Hepatic stellate cell (primary cell): Measurements from ENCODE around the gene CCDC141.

Source experiments
- DNase-seq: peaks from one replicate; pipeline ENCODE4 v3.0.0; 2011; ENCODE audit warnings: low spot score

The CCDC141 gene

DNA sequence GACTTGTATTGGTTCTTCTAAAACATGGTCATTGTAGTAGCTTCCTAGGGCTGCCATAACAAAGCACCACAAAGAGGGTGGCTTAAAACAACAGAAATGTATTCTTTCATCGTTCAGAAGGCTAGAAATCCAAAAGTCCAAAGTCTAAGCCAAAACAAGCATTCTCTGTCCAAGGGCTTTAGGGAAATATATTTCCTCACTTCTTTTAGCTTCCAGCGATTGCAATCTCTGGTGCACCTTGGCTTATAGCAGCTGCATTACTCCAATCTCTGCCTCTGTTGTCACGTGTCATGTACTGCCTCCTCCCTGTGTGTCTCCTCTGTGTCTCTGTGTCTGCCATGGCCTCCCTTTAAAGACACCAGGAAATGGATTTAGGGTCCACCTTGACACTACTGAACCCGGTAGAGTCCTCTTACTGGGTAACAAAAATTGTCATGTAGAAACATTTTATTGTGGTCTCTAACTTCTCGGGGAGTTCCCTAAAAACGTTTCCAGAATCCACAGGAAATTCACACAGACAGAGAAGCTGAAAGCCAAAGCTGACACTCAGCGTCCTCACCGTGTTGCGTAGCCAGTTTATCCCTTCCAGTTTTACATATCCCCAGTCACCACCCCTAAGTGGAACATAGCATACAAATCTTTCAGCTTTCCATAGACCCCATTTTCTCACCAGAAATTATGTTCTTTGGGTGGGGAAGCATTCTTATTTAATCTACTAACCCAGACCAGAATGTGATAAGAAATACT, 222.0 kb downstream of the CCDC141 start:
- no peak for DNase-seq

DNA sequence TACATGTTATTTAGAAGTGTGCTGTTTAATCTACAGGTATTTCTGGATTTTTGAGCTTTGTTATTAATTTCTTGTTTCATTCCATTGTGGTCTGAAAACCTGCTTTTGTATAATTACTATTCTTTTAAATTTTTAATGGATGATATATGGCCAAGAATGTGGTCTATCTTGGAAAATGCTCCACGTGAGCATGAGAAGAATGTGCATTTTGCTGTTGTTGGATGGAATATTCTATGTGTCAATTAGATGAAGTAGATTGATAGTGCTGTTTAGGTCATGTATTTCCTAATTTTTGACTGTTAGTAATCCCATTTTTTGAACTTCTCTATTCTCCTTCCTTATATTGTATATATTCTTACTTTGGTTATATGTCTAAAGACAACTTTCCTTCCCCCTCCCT, 222.8 kb downstream of the CCDC141 start:
- no peak for DNase-seq

- peak; percentile 17 for DNase-seq
Measured at GRCh38 chr2:178825183-178825582, 224.8 kb downstream of the CCDC141 start.

GRCh38 chr2:178824181-178824580, 225.8 kb downstream of the CCDC141 start:
- no peak for DNase-seq

- no peak for DNase-seq
Measured at GRCh38 chr2:178819992-178820391, 229.9 kb downstream of the CCDC141 start.

GRCh38 chr2:178819147-178819875, 230.6 kb downstream of the CCDC141 start:
- DNase-seq = no peak

DNA sequence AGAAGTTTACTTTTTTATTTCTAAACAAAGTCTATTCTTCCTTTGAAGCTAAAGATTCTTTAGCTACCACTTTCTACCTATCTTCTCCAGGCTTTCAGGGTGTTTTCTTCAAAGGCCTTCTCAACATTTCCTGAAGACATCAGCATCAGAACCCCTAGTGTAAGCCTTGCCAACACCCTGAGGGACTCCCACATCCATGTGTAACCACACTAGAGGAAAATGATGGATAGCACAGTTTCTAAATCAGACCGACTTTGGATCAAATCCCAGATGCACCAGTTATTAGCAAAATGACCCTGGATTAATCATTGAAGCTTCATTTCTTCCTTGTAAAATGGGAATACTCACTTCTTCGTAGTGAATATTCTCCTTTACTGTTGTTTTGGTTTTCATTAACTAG, 238.0 kb downstream of the CCDC141 start:
- DNase-seq = no peak

DNA sequence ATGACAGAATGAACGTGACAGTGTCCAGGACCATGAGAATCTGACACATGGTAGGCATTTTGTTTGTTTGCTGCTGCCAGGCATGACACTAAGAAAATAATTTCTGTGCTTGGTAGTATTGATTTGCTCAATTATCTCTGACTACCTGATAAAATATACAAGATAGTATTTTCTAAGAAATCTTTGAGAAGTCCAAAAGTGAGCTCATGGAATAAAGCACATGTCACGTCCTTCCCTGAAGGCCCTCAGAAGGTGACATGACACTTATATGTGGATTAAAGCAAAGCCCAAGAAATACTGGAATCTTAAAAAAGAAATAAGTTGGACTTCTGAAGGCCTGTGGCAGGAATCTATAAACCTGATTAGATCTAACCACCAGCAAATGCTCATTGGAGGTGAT, 238.9 kb downstream of the CCDC141 start:
- DNase-seq = no peak

DNA sequence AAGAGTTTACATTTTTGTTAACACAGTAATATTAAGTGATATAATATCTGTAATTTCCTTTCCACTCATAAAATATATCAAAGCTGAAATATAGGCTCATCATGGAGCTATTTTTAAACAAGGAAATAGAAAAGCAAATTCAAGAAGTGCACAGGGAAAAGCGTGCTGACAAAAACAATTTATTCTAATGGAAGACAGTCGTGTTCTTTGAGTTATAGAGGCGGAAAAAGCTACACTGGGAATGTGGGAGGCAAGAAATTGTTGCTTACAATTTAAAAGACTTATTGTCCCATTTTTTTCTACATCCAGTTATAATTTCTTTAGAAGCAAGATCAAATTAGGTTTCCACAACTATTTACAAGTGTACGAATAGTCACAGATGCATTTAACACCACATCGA, 239.5 kb downstream of the CCDC141 start:
- no peak for DNase-seq

- no peak for DNase-seq
Measured at GRCh38 chr2:178807227-178808008, 242.5 kb downstream of the CCDC141 start, which contains the start of gene TTN. Gene TTN, minus strand, starts transcription at chr2:178807423. Its CDS starts 2,781 bp downstream, at chr2:178804642.

- DNase-seq = no peak
Measured at GRCh38 chr2:178806543-178806942, 243.4 kb downstream of the CCDC141 start.

DNA sequence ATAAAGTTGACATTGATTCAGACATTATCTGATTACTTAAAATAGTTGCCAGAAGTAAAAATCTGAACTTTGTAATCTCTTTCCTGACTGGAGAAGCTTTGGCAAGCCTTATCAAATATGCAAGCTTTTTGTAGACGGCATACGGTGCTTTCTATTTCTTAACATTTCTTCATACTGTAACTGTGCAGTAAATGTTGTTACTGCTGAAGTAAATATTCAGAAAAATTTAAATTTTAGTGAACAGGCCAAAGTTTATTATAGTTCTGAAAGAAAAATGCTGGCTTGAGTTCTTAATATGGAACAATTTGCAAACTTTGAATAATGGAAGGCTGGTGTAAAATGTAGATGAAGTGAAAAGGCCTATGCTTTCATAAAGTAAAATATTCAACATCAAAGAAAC, 244.5 kb downstream of the CCDC141 start:
- no peak for DNase-seq

GRCh38 chr2:178804791-178805190, 245.1 kb downstream of the CCDC141 start:
- DNase-seq = peak; percentile 9

DNA sequence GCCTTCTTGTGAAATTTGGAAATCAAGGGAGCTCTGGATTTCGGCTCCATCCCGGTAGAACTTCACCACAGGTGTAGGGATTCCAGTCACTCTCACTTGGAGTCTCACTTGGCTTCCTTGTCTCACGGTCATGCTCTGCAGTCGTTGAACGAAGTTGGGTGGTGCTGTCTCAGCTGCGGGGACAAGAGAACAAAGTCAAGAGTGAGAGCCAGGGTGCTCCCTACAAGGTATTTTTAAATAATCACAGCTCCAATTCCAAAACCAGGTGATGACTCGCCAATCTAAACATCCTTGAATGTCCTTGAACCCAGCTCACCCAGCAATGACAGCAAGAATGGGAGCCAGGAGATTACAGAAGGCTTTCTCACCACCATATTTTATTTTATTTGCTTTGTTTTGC, 249.4 kb downstream of the CCDC141 start:
- no peak for DNase-seq

GRCh38 chr2:178799305-178799704, 250.6 kb downstream of the CCDC141 start:
- no peak for DNase-seq

DNA sequence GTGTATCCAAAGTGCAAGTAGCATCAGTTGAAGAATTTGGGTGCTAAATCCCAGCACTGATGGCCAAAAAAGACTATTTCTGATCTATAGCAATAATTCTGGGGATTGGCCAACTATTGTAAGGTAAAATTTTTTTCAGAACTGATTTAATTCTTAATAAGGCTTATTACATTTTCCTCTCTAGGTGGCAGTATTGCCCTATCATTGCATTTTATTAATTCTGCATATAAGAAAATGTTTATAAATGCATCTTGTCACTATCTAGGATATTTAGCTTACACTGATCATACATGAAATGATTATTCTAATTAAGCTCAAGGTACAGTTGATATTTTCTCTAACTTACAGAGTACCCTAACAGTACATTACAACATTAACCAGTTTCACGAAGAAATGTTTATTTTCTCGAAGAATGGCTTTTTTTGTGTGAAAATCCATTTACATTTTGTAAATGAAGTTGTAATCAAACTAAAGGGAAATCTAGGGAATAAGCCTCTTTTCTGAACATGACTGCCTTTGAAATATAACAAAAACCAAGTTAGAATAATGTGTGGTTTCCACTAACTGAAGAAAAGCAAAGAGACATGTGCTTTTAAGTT, 253.8 kb downstream of the CCDC141 start:
- DNase-seq = peak; percentile 6

DNA sequence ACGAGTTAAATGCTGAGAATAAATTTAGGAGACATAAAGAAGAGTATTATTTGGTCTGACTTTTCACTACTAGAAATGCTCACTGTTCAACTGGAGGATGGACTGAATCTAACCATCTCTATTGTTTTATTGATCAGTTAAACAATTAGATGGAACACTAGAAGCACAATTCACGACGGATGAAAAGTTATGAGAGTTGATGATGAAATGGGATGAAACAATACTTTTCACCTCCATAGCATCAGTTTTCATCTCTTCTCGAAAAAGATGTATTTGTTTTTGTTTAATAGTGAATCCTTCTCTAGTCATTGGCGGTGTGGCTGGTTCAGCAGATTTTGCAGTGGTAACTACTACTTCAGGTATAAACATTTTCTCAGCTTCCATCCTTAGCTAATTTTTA, 262.0 kb downstream of the CCDC141 start:
- DNase-seq = no peak

DNA sequence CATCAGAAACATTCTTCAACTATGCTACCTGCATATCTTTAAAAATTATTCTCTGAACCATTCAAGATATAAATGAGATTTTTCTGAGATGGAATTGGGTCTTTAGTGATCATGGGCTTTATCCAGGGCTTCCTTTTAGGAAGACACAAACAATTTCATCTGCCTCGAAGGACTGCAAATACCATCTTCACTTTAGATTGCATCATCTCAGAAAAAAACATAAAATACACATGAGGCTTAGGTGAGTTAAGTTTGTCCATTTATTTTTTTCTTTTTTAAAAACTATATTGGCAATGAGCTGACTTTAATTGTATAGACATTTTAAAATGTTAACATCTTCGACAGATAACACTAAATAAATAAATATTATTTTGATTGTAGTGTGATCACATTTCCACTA, 262.8 kb downstream of the CCDC141 start:
- no peak for DNase-seq

DNA sequence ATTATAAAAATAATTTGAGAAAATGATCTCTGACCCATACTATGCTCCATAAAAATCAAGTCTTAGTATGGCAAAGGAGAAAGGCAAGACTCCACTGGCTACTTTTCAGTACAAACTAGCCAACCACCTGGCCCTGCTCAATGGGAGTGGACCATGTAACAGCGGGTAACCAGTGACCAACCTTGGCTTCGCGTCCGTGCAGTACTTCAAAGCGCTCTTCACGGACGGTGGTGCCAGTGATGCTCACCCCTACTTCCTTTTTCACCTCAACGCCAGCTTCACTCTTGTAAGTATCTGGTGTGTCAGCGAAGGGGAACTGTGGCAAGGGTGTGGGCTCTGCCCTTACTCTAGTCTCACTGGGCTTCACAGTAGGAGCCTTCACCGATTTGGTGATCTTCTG, 266.0 kb downstream of the CCDC141 start:
- DNase-seq = no peak

DNA sequence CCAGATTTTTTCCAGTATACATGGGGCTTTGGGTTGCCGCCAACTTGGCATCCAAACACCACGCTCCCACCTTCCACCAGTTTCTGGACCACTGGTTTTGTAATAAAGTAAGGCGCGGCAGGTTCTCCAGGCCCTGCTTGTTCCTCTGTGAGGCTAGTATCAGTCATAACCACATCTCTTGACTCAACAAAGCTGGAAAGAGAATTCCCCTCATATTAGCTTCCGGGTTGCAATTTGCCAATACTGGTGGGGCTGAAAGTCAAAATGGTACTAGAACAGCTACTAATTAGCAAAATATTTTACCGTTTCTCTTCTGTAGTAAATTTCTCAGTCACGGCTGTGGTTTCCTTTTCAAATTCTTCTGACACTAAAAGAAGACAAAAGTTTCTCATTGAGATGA, 267.7 kb downstream of the CCDC141 start:
- DNase-seq = no peak
